HCT116 (cell line): ENCODE data around the gene MLPH. TPM values are rescaled to one million over a fixed set of nuclear protein-coding genes. Genes with fewer than 3 reads are reported as not detected.

Experiments
- ATAC-seq: fragments of 200-7000 bp; cut with Tn5 transposase; 2 replicates; pipeline ENCODE4 v1.9.1; 2020; ENCODE audit warnings: mild to moderate bottlenecking, moderate library complexity
- BruUV-seq: library from RNA; stranded (reverse); fragments of 400-500 nt; replicated peaks from 2 replicates; lab custom pipeline; 2021; lab: Mats Ljungman, UMichigan
- CTCF ChIA-PET: fragments of 300-600 bp; sonication (Branson Sonifier 250); formaldehyde crosslinking; loops from one replicate; lab custom pipeline; 2021; ENCODE audit warnings: antibody characterized with exemption; lab: Charles Lee
- POLR2A ChIA-PET: fragments of 300-600, 350-600 bp; sonication (Branson Sonifier 250); formaldehyde crosslinking; loops from one replicate; lab custom pipeline; 2021; ENCODE audit warnings: antibody characterized with exemption; lab: Charles Lee
- RAD21 ChIA-PET, 2 experiments: fragments of 300-600 bp; sonication (Branson Sonifier 250); formaldehyde crosslinking; loops; one replicate each; lab custom pipeline; 2023; ENCODE audit warnings: low total read pairs in 2 of 2; ENCODE audit not compliant: uncharacterized antibody in 2 of 2, unreplicated experiment in 2 of 2, low non-redundant PET in 1 of 2; lab: Charles Lee
- DNase-seq: peaks from one replicate; pipeline ENCODE4 v3.0.0-alpha.2; 2010; ENCODE audit warnings: low read depth, low spot score
- H2AFZ ChIP-seq: fragments of 200-600 bp; shearing (Covaris generic), sonication (generic); 2 replicates; pipeline ENCODE4 v1.6.1; 2017; ENCODE audit warnings: low read depth, mixed run types, mixed read lengths, antibody characterized with exemption, low read length; ENCODE audit not compliant: poor library complexity, severe bottlenecking
- H3K27ac ChIP-seq: 2 replicates; pipeline ENCODE4 v1.5.1; 2012; ENCODE audit warnings: low read depth, low read length
- H3K27me3 ChIP-seq: fragments of 200-600 bp; sonication (generic); 2 replicates; pipeline ENCODE4 v1.6.1; 2016; ENCODE audit warnings: mixed run types, low read length, mixed read lengths; ENCODE audit not compliant: insufficient read depth
- H3K36me3 ChIP-seq, 2 experiments: fragments of 200-500 bp in 1 of 2; fragments of 200-600 bp in 1 of 2; sonication (Bioruptor generic) in 1 of 2; sonication (generic) in 1 of 2; 2 replicates each; pipeline versions ENCODE4 v1.5.1 to v1.6.1; 2014 to 2016; ENCODE audit warnings: low read length in 2 of 2, inconsistent platforms in 1 of 2, mixed read lengths in 1 of 2, mixed run types in 1 of 2; ENCODE audit not compliant: insufficient read depth in 2 of 2, control insufficient read depth in 1 of 2
- H3K4me1 ChIP-seq, 2 experiments: fragments of 200-600 bp in 1 of 2; sonication (generic) in 1 of 2; 2 replicates each; pipeline versions ENCODE4 v1.5.1 to v1.6.1; 2012 to 2017; ENCODE audit warnings: low read length in 2 of 2, inconsistent platforms in 1 of 2, mild to moderate bottlenecking in 1 of 2, mixed read lengths in 1 of 2, mixed run types in 1 of 2, moderate library complexity in 1 of 2; ENCODE audit not compliant: insufficient read depth in 2 of 2, control insufficient read depth in 1 of 2
- H3K4me2 ChIP-seq: fragments of 200-600 bp; sonication (generic); 2 replicates; pipeline ENCODE4 v1.6.1; 2017; ENCODE audit warnings: mixed run types, low read length, mixed read lengths
- H3K4me3 ChIP-seq, 2 experiments: fragments of 200-600 bp in 1 of 2; sonication (generic) in 1 of 2; replicated peaks in 1 of 2; 2 replicates each; pipeline ENCODE4 v1.5.1; 2011 to 2016; ENCODE audit warnings: low read length in 2 of 2, control low read depth in 1 of 2, low read depth in 1 of 2, mild to moderate bottlenecking in 1 of 2, mixed read lengths in 1 of 2, mixed run types in 1 of 2
- H3K79me2 ChIP-seq: fragments of 200-600 bp; sonication (generic); 2 replicates; pipeline ENCODE4 v1.6.1; 2017; ENCODE audit warnings: mild to moderate bottlenecking, mixed run types, low read length, moderate library complexity, mixed read lengths; ENCODE audit not compliant: insufficient read depth
- H3K9ac ChIP-seq: fragments of 200-600 bp; sonication (generic); 2 replicates; pipeline ENCODE4 v1.6.1; 2016; ENCODE audit warnings: low read length, mixed read lengths
- H3K9me2 ChIP-seq: fragments of 200-600 bp; sonication (generic), shearing (Covaris generic); 2 replicates; pipeline ENCODE4 v1.6.1; 2017; ENCODE audit warnings: mixed run types, mild to moderate bottlenecking, moderate library complexity; ENCODE audit not compliant: insufficient read depth
- H3K9me3 ChIP-seq, 2 experiments: fragments of 200-500 bp in 1 of 2; fragments of 200-600 bp in 1 of 2; sonication (Bioruptor generic) in 1 of 2; sonication (generic) in 1 of 2; 2 replicates each; pipeline ENCODE4 v1.6.1; 2014 to 2017; ENCODE audit warnings: low read length in 2 of 2, mixed read lengths in 2 of 2, inconsistent platforms in 1 of 2, low read depth in 1 of 2, mild to moderate bottlenecking in 1 of 2, mixed run types in 1 of 2, moderate library complexity in 1 of 2; ENCODE audit not compliant: control insufficient read depth in 1 of 2, insufficient read depth in 1 of 2
- H4K20me1 ChIP-seq: fragments of 200-600 bp; sonication (generic), shearing (Covaris generic); 2 replicates; pipeline ENCODE4 v1.6.1; 2017; ENCODE audit warnings: mixed run types, mild to moderate bottlenecking, moderate library complexity; ENCODE audit not compliant: insufficient read depth
- CTCF ChIP-seq, 3 experiments: fragments of 200-600 bp in 1 of 3; sonication (generic) in 1 of 3; IDR thresholded peaks in 2 of 3; conservative IDR thresholded peaks in 1 of 3; 2 replicates each; pipeline ENCODE4 v1.5.1; 2012 to 2017; ENCODE audit warnings: low read depth in 2 of 3, low read length in 2 of 3, antibody characterized with exemption in 1 of 3, borderline replicate concordance in 1 of 3, control low read depth in 1 of 3, mild to moderate bottlenecking in 1 of 3, mixed read lengths in 1 of 3, mixed run types in 1 of 3, moderate library complexity in 1 of 3; ENCODE audit not compliant: insufficient read depth in 1 of 3
- EZH2 ChIP-seq: fragments of 200-600 bp; sonication (generic); IDR thresholded peaks from 2 replicates; pipeline ENCODE4 v1.6.1; 2017; ENCODE audit warnings: antibody characterized with exemption, mixed run types
- EZH2phosphoT487 ChIP-seq: fragments of 200-600 bp; IDR thresholded peaks from 2 replicates; pipeline ENCODE4 v1.6.1; 2018; ENCODE audit warnings: antibody characterized with exemption, borderline replicate concordance
- FOSL1 ChIP-seq: IDR thresholded peaks from 2 replicates; pipeline ENCODE4 v1.6.1; 2012; ENCODE audit warnings: low read depth
- RAD21 ChIP-seq: IDR thresholded peaks from 2 replicates; pipeline ENCODE4 v1.6.1; 2012; ENCODE audit warnings: low read depth, mild to moderate bottlenecking
- SP1 ChIP-seq: IDR thresholded peaks from 2 replicates; pipeline ENCODE4 v1.6.1; 2012; ENCODE audit warnings: low read depth
- ZBTB33 ChIP-seq: IDR thresholded peaks from 2 replicates; pipeline ENCODE4 v1.6.1; 2011; ENCODE audit warnings: mild to moderate bottlenecking, low read length, moderate library complexity; ENCODE audit not compliant: insufficient replicate concordance; ENCODE audit errors: extremely low read depth
- ZFX ChIP-seq: fragments of 450-650 bp; IDR thresholded peaks from 2 replicates; pipeline ENCODE4 v1.6.1; 2017
- intact Hi-C: fragments of 100-400 bp; cut with micrococcal nuclease; formaldehyde crosslinking; loops from 2 replicates; pipeline ENCODE4 v1.10.0; 2022
- total RNA-seq: library from RNA; stranded (reverse); gene quantifications from one replicate; pipeline ENCODE4 v1.2.1, GENCODE V29; 2021; ENCODE audit not compliant: unreplicated experiment

The MLPH gene
- total RNA-seq, 1 experiment from 2014 or later: 81.4 TPM

GRCh38 chr2:237486334-237486818 is 675 bp upstream of the MLPH start:
- ATAC-seq (no peak), DNase-seq (no peak)
- CTCF ChIA-PET: interaction anchor here (1.0 to 2.6 kb wide), 3 partner anchors 10 to 86 kb away, joined by 5 to 15 read pairs (median 8); no protein-coding TSS in a partner anchor
- H3K79me2 ChIP-seq: peaks cover 43% of the 10 kb centered on the region
- H2AFZ ChIP-seq: no peak overlapping the region
- intact Hi-C loops: no loop called here
- H3K36me3 ChIP-seq: peaks cover 0 to 18% of the 10 kb centered on the region in 2 experiments; a peak in 2 of 4 replicates
- peak overlapping the region; percentile 84 for H3K9ac ChIP-seq
- no peaks in the 10 kb centered on the region for H3K9me2 ChIP-seq
- BruUV-seq: no TSS peak
- POLR2A ChIA-PET: interaction anchor here (1.1 to 1.6 kb wide), 2 partner anchors 10 to 14 kb away, joined by 3 read pairs; no protein-coding TSS in a partner anchor
- no peak overlapping the region for H3K27ac ChIP-seq
- H4K20me1 ChIP-seq: no peaks in the 10 kb centered on the region
- H3K9me3 ChIP-seq: peaks cover 4 to 15% of the 10 kb centered on the region in 2 experiments; a peak in 2 of 4 replicates
- peaks cover 35 to 74% of the 10 kb centered on the region in 2 experiments for H3K4me1 ChIP-seq
- H3K4me2 ChIP-seq: peak overlapping the region; percentile 90
- TF ChIP-seq RAD21 (no peak), EZH2 (no peak), ZFX (no peak), CTCF (IDR thresholded peaks at IDR 0.05 in 2 of 3, conservative IDR thresholded peaks at IDR 0.05 in 1 of 3; ENCODE audit: borderline replicate concordance in 1 of 3, insufficient read depth in 1 of 3, low read depth in 2 of 3, low read length in 2 of 3) (no peak), SP1 (no peak), EZH2phosphoT487 (no peak), ZBTB33 (no peak), FOSL1 (no peak)
- peak overlapping the region in 1 of 2 experiments; percentile 74 for H3K4me3 ChIP-seq
- H3K27me3 ChIP-seq: no peaks in the 10 kb centered on the region
- RAD21 ChIA-PET: interaction anchor here in 1 of 2 experiments (0.9 kb wide), 1 partner anchor 26 kb away, joined by 3 read pairs; no protein-coding TSS in a partner anchor
